ENCODE results near the gene EFR3B. TPM values are rescaled to one million over a fixed set of nuclear protein-coding genes. Genes with fewer than 3 reads are reported as not detected.
"Not testable (repeated sequence)": the region's sequence is repeated elsewhere in the genome, so short reads cannot be mapped to it uniquely, and the experiment has no call there.

The EFR3B gene
- total RNA-seq, 1 experiment from 2014 or later, result 8.9 TPM

DNA sequence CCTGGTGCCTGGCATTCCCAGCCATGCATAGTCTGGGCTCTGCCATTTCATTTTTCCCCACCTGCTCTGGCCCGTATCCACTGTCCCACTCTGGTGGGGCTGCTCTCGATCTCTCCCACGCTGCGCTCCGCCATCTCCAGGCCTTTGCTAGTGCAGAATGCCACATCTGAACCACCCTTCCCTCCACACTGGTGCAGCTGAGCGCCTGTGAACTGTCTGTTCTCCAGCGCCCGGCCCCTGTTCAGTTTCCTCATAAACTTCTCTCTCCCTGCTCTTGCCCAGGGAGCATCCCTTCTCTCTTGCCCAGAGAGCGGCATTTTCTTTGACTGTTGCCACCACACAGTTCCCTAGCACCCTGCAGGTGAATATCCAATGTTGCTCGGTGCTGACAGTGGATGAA is 105.0 kb downstream of the EFR3B start (continued):
- TF ChIP-seq, protein P1, sequence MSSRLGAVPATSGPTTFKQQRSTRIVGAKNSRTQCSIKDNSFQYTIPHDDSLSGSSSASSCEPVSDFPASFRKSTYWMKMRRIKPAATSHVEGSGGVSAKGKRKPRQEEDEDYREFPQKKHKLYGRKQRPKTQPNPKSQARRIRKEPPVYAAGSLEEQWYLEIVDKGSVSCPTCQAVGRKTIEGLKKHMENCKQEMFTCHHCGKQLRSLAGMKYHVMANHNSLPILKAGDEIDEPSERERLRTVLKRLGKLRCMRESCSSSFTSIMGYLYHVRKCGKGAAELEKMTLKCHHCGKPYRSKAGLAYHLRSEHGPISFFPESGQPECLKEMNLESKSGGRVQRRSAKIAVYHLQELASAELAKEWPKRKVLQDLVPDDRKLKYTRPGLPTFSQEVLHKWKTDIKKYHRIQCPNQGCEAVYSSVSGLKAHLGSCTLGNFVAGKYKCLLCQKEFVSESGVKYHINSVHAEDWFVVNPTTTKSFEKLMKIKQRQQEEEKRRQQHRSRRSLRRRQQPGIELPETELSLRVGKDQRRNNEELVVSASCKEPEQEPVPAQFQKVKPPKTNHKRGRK (CRISPR knock-in tag; IDR thresholded peaks at IDR 0.05; ENCODE audit: borderline replicate concordance), result no peak
- TF ChIP-seq, protein P2, sequence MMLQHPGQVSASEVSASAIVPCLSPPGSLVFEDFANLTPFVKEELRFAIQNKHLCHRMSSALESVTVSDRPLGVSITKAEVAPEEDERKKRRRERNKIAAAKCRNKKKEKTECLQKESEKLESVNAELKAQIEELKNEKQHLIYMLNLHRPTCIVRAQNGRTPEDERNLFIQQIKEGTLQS (CRISPR knock-in tag; conservative IDR thresholded peaks at IDR 0.05), result no peak

GRCh38 chr2:25149646-25150045 is 107.8 kb downstream of the EFR3B start:
- Mint-ChIP-seq H3K27ac (no peak overlapping the region), H3K36me3 (no peaks in the 10 kb centered on the region), H3K27me3 (ENCODE audit: low read depth) (no peaks in the 10 kb centered on the region), H3K4me1 (no peaks in the 10 kb centered on the region), H3K4me3 (no peak overlapping the region), H3K9me3 (no peaks in the 10 kb centered on the region)
- ATAC-seq (no peak), DNase-seq (ENCODE audit: low spot score) (no peak)
- TF ChIP-seq ZNF671 (CRISPR knock-in tag; IDR thresholded peaks at IDR 0.05) (no peak), FOXP1 (CRISPR knock-in tag; IDR thresholded peaks at IDR 0.05; ENCODE audit: borderline replicate concordance) (no peak)
- ChIA-PET POLR2A (interaction anchor here (0.7 kb wide), 1 partner anchor 193 kb away, joined by 6 read pairs; no protein-coding TSS in a partner anchor), CTCF (interaction anchor here (0.7 to 0.8 kb wide), 2 partner anchors 16 to 21 kb away, joined by 3 to 4 read pairs; no protein-coding TSS in a partner anchor)

DNA sequence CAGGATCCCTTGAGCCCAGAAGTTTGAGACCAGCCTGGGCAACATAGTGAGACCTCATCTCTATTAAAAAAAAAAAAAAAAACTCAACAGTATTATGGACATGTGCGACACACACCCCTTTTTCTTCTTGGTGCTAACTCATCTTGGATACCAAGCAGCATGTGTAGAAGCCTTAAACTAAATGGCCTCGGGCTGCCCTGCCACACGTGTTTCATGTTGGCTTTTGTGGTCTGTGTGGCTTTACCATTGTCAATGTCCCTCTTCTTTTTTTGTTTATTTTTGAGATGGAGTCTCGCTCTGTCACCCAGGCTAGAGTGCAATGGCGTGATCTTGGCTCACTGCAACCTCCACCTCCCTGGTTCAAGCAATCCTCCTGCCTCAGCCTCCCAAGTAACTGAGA is 109.1 kb downstream of the EFR3B start:
- H3K27ac Mint-ChIP-seq; H3K9me3 Mint-ChIP-seq; DNase-seq (ENCODE audit: low spot score); POLR2A ChIA-PET; H3K36me3 Mint-ChIP-seq; H3K4me1 Mint-ChIP-seq; ATAC-seq; CTCF ChIA-PET; H3K4me3 Mint-ChIP-seq; H3K27me3 Mint-ChIP-seq (ENCODE audit: low read depth): not testable (repeated sequence)

DNA sequence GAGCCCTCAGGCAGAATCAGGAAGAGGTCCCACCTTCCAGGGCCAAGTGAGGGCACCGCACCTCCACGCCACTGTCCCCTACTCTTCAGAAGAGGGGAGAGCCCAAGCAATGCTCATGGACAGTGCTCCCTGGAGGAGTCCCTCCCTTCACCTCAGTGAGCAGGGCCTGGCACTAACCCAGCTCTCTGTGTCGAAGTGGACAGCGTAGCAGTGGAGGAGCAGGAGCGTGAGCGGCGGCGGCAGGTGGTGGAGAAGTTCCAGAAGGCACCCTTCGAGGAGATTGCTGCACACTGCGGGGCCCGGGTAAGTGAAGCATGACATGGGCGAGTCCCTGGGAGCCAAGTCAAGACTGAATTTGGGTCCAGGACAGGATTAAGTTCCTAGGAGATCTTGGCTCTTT is 109.8 kb downstream of the EFR3B start:
- no peak for ATAC-seq
- Mint-ChIP-seq H3K9me3 (no peaks in the 10 kb centered on the region), H3K36me3 (no peaks in the 10 kb centered on the region), H3K27ac (no peak overlapping the region), H3K4me1 (no peaks in the 10 kb centered on the region), H3K4me3 (no peak overlapping the region), H3K27me3 (ENCODE audit: low read depth) (no peaks in the 10 kb centered on the region)
- ChIA-PET POLR2A (no interaction called here), CTCF (interaction anchor here (0.8 kb wide), 1 partner anchor 23 kb away, joined by 4 read pairs; no protein-coding TSS in a partner anchor)
- TF ChIP-seq, protein P3, sequence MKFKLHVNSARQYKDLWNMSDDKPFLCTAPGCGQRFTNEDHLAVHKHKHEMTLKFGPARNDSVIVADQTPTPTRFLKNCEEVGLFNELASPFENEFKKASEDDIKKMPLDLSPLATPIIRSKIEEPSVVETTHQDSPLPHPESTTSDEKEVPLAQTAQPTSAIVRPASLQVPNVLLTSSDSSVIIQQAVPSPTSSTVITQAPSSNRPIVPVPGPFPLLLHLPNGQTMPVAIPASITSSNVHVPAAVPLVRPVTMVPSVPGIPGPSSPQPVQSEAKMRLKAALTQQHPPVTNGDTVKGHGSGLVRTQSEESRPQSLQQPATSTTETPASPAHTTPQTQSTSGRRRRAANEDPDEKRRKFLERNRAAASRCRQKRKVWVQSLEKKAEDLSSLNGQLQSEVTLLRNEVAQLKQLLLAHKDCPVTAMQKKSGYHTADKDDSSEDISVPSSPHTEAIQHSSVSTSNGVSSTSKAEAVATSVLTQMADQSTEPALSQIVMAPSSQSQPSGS (CRISPR knock-in tag; IDR thresholded peaks at IDR 0.05; ENCODE audit: borderline replicate concordance, low read depth), result no peak
- TF ChIP-seq TEAD1 (CRISPR knock-in tag; IDR thresholded peaks at IDR 0.05) (no peak), SMAD4 (CRISPR knock-in tag; IDR thresholded peaks at IDR 0.05) (no peak), RORB (CRISPR knock-in tag; IDR thresholded peaks at IDR 0.05) (no peak)
- DNase-seq (ENCODE audit: low spot score), result no peak

GRCh38 chr2:25155401-25155800 is 113.5 kb downstream of the EFR3B start:
- Mint-ChIP-seq H3K4me1 (peaks cover 8% of the 10 kb centered on the region), H3K27ac (no peak overlapping the region), H3K9me3 (no peaks in the 10 kb centered on the region), H3K36me3 (no peaks in the 10 kb centered on the region), H3K4me3 (no peak overlapping the region), H3K27me3 (ENCODE audit: low read depth) (no peaks in the 10 kb centered on the region)
- no peak for DNase-seq (ENCODE audit: low spot score)
- CTCF ChIA-PET, result interaction anchor here (0.6 to 1.8 kb wide), 3 partner anchors 73 to 180 kb away, joined by 3 to 6 read pairs (median 5); no protein-coding TSS in a partner anchor
- no peak for ATAC-seq
- POLR2A ChIA-PET, result interaction anchor here (0.5 to 0.7 kb wide), 3 partner anchors 76 to 769 kb away, joined by 3 to 6 read pairs (median 3); no protein-coding TSS in a partner anchor
- TF ChIP-seq SP1 (CRISPR knock-in tag; conservative IDR thresholded peaks at IDR 0.05) (no peak), OVOL2 (CRISPR knock-in tag; IDR thresholded peaks at IDR 0.05; ENCODE audit: borderline replicate concordance) (no peak), FOXK1 (CRISPR knock-in tag; IDR thresholded peaks at IDR 0.05) (no peak), EMX1 (CRISPR knock-in tag; IDR thresholded peaks at IDR 0.05) (no peak), ELF4 (CRISPR knock-in tag; IDR thresholded peaks at IDR 0.05; ENCODE audit: low read depth) (no peak), MYBL2 (CRISPR knock-in tag; IDR thresholded peaks at IDR 0.05) (no peak), ZNF263 (CRISPR knock-in tag; IDR thresholded peaks at IDR 0.05; ENCODE audit: low read depth) (no peak), SOX15 (CRISPR knock-in tag; IDR thresholded peaks at IDR 0.05) (no peak)
- TF ChIP-seq, protein P4, sequence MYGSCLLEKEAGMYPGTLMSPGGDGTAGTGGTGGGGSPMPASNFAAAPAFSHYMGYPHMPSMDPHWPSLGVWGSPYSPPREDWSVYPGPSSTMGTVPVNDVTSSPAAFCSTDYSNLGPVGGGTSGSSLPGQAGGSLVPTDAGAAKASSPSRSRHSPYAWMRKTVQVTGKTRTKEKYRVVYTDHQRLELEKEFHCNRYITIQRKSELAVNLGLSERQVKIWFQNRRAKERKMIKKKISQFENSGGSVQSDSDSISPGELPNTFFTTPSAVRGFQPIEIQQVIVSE (CRISPR knock-in tag; IDR thresholded peaks at IDR 0.05; ENCODE audit: borderline replicate concordance), result no peak
- TF ChIP-seq, protein P5, sequence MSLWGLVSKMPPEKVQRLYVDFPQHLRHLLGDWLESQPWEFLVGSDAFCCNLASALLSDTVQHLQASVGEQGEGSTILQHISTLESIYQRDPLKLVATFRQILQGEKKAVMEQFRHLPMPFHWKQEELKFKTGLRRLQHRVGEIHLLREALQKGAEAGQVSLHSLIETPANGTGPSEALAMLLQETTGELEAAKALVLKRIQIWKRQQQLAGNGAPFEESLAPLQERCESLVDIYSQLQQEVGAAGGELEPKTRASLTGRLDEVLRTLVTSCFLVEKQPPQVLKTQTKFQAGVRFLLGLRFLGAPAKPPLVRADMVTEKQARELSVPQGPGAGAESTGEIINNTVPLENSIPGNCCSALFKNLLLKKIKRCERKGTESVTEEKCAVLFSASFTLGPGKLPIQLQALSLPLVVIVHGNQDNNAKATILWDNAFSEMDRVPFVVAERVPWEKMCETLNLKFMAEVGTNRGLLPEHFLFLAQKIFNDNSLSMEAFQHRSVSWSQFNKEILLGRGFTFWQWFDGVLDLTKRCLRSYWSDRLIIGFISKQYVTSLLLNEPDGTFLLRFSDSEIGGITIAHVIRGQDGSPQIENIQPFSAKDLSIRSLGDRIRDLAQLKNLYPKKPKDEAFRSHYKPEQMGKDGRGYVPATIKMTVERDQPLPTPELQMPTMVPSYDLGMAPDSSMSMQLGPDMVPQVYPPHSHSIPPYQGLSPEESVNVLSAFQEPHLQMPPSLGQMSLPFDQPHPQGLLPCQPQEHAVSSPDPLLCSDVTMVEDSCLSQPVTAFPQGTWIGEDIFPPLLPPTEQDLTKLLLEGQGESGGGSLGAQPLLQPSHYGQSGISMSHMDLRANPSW (CRISPR knock-in tag; conservative IDR thresholded peaks at IDR 0.05; ENCODE audit: low read depth), result no peak

Data from WTC11 (cell line).